ENCODE results near the gene AKAP6.

AKAP6 gene

GRCh38 chr14:32329146-32329545 lies at the start of gene AKAP6:
Gene AKAP6, plus strand, starts transcription at chr14:32329298. Its CDS starts 104,196 bp downstream, at chr14:32433494.
- no peak for DNase-seq

GRCh38 chr14:32286602-32287001 lies 42.5 kb upstream of the AKAP6 start:
- DNase-seq, result no peak

GRCh38 chr14:32296366-32296765 lies 32.7 kb upstream of the AKAP6 start:
- no peak for DNase-seq

GRCh38 chr14:32298346-32298745 lies 30.8 kb upstream of the AKAP6 start:
- no peak for DNase-seq

- DNase-seq, result no peak
Measured at GRCh38 chr14:32300136-32300535, 29.0 kb upstream of the AKAP6 start.

- no peak for DNase-seq
Measured at GRCh38 chr14:32303865-32304264, 25.2 kb upstream of the AKAP6 start.

GRCh38 chr14:32304296-32304695 lies 24.8 kb upstream of the AKAP6 start:
- DNase-seq, result no peak

GRCh38 chr14:32306549-32306948 lies 22.5 kb upstream of the AKAP6 start:
- no peak for DNase-seq

GRCh38 chr14:32307881-32308582 lies 21.1 kb upstream of the AKAP6 start:
- DNase-seq, result no peak

- DNase-seq, result no peak
Measured at GRCh38 chr14:32310876-32311275, 18.2 kb upstream of the AKAP6 start.

- no peak for DNase-seq
Measured at GRCh38 chr14:32311294-32312009, 17.6 kb upstream of the AKAP6 start.

GRCh38 chr14:32312010-32312331 lies 17.1 kb upstream of the AKAP6 start:
- no peak for DNase-seq

GRCh38 chr14:32313844-32314376 lies 15.2 kb upstream of the AKAP6 start:
- no peak for DNase-seq

GRCh38 chr14:32318087-32318795 lies 10.9 kb upstream of the AKAP6 start:
- DNase-seq, result no peak

GRCh38 chr14:32319368-32320049 lies 9.6 kb upstream of the AKAP6 start:
- DNase-seq, result no peak

GRCh38 chr14:32324601-32325000 lies 4.5 kb upstream of the AKAP6 start:
- no peak for DNase-seq

GRCh38 chr14:32327255-32327961 lies 1.7 kb upstream of the AKAP6 start:
- DNase-seq, result no peak

- DNase-seq, result no peak
Measured at GRCh38 chr14:32329690-32330285, 690 bp downstream of the AKAP6 start.

GRCh38 chr14:32330351-32331111 lies 1.4 kb downstream of the AKAP6 start:
- DNase-seq, result no peak

GRCh38 chr14:32331206-32331605 lies 2.1 kb downstream of the AKAP6 start:
- no peak for DNase-seq

All from activated naive CD4-positive, alpha-beta T cell treated with anti-CD3 and anti-CD28 coated beads, Interleukin-2, amount 50 U/mL, for 16 hours (primary cell).